ENCODE measurements around the gene SUGT1.
"Not testable (repeated sequence)": the region's sequence is repeated elsewhere in the genome, so short reads cannot be mapped to it uniquely, and the experiment has no call there.

DNA sequence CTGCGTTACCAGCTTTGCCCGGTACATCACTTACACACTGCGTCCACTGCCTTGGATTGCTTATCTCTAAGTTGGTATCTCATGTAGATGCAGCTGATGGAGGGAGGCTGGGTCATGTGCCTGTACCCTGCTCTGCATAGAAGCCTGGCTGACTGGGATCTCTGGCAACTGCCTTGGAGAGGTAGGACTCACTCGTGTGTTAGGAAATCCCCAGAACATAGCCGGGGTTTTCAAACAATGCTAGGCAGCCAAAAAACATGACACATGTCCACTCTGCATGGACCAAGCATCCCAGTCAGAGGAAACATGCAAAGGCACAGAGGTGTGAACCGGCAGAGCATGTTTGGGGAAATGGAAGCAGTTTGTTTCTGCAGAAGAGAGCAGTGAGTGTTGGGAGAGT, 46.5 kb upstream of the SUGT1 start:
- TF ChIP-seq FOXK2 (IDR thresholded peaks at IDR 0.05); POLR2A (IDR thresholded peaks at IDR 0.05; ENCODE audit: low read depth, low read length); WRNIP1 (IDR thresholded peaks at IDR 0.05; ENCODE audit: borderline replicate concordance, low read depth, low read length); SMC3 (IDR thresholded peaks at IDR 0.05; ENCODE audit: borderline replicate concordance, low read length); EZH2 (IDR thresholded peaks at IDR 0.05; ENCODE audit: borderline replicate concordance, control insufficient read depth, low read depth, low read length); RFX5 (IDR thresholded peaks at IDR 0.05; ENCODE audit: low read depth, low read length); E2F4 (IDR thresholded peaks at IDR 0.05; ENCODE audit: low read depth, low read length); REST (IDR thresholded peaks at IDR 0.05; ENCODE audit: low read depth, low read length); SREBF2 (IDR thresholded peaks at IDR 0.05; ENCODE audit: low read length); PKNOX1 (IDR thresholded peaks at IDR 0.05); BHLHE40 (IDR thresholded peaks at IDR 0.05; ENCODE audit: borderline replicate concordance in 1 of 2, low read depth in 2 of 2, low read length in 1 of 2); PML (IDR thresholded peaks at IDR 0.05; ENCODE audit: low read length): not testable (repeated sequence)
- TF ChIP-seq, protein P1, sequence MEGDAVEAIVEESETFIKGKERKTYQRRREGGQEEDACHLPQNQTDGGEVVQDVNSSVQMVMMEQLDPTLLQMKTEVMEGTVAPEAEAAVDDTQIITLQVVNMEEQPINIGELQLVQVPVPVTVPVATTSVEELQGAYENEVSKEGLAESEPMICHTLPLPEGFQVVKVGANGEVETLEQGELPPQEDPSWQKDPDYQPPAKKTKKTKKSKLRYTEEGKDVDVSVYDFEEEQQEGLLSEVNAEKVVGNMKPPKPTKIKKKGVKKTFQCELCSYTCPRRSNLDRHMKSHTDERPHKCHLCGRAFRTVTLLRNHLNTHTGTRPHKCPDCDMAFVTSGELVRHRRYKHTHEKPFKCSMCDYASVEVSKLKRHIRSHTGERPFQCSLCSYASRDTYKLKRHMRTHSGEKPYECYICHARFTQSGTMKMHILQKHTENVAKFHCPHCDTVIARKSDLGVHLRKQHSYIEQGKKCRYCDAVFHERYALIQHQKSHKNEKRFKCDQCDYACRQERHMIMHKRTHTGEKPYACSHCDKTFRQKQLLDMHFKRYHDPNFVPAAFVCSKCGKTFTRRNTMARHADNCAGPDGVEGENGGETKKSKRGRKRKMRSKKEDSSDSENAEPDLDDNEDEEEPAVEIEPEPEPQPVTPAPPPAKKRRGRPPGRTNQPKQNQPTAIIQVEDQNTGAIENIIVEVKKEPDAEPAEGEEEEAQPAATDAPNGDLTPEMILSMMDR (IDR thresholded peaks at IDR 0.05 in 2 of 3, conservative IDR thresholded peaks at IDR 0.05 in 1 of 3; ENCODE audit: control insufficient read depth in 2 of 3, extremely low read depth in 1 of 3, insufficient read depth in 1 of 3, low read depth in 3 of 3, low read length in 3 of 3) = not testable (repeated sequence)

Data from GM12878 (cell line).